Measurements from ENCODE around the gene KANSL1.

DNA sequence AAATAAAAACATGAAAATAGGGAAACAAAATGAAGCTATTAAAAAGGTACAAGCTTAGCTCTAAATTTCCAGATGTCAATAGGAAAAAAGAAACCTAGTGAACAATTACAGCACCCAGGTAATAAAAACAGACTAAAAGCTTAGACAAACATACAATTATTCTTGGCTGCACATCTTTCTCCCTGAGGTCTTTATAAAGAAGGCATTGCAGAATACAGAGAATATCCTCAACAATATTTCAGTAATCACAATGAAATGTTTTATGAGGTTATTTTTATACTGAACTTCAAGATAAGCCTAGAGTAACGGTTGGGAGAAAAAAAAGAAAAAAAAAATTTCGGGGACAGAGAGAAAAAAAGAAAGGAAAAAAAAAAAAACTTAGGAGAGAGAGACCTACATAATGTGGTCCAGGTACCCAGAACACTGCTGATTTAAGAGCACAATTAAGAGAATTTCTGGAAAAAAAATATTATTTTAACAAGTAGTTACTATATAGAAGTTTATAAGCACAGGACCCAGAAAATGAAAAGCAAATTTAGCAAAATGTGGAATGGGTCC lies 26.5 kb downstream of the KANSL1 start:
- TF ChIP-seq, protein P1, sequence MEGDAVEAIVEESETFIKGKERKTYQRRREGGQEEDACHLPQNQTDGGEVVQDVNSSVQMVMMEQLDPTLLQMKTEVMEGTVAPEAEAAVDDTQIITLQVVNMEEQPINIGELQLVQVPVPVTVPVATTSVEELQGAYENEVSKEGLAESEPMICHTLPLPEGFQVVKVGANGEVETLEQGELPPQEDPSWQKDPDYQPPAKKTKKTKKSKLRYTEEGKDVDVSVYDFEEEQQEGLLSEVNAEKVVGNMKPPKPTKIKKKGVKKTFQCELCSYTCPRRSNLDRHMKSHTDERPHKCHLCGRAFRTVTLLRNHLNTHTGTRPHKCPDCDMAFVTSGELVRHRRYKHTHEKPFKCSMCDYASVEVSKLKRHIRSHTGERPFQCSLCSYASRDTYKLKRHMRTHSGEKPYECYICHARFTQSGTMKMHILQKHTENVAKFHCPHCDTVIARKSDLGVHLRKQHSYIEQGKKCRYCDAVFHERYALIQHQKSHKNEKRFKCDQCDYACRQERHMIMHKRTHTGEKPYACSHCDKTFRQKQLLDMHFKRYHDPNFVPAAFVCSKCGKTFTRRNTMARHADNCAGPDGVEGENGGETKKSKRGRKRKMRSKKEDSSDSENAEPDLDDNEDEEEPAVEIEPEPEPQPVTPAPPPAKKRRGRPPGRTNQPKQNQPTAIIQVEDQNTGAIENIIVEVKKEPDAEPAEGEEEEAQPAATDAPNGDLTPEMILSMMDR (conservative IDR thresholded peaks at IDR 0.05; ENCODE audit: low read depth, low read length): no peak
- TF ChIP-seq EZH2 (IDR thresholded peaks at IDR 0.05; ENCODE audit: low read length, unreplicated experiment) (no peak), EZH2phosphoT487 (IDR thresholded peaks at IDR 0.05; ENCODE audit: borderline replicate concordance, low read length) (no peak)

Data from PC-3 (cell line).